B cell (primary cell): Measurements from ENCODE around the gene PLCG2. TPM values are rescaled to one million over a fixed set of nuclear protein-coding genes. Genes with fewer than 3 reads are reported as not detected.

ENCODE experiments used
- ATAC-seq: fragments of 200-7000 bp; cut with Tn5 transposase; one replicate; pipeline ENCODE4 v1.10.0; 2021; ENCODE audit warnings: low read depth, mild to moderate bottlenecking, moderate number of reproducible peaks, moderate library complexity
- CTCF ChIA-PET: fragments of 350-600 bp; sonication (Branson Sonifier 250); formaldehyde crosslinking; loops from one replicate; lab custom pipeline; 2021; ENCODE audit warnings: antibody characterized with exemption, inconsistent platforms; lab: Charles Lee
- POLR2A ChIA-PET: fragments of 350-600 bp; sonication (Branson Sonifier 250); formaldehyde crosslinking; loops from one replicate; lab custom pipeline; 2021; ENCODE audit warnings: antibody characterized with exemption; lab: Charles Lee
- DNase-seq: peaks from one replicate; pipeline ENCODE4 v3.0.0; 2013
- H2AFZ ChIP-seq: 2 replicates; pipeline ENCODE4 v1.6.1; 2012; ENCODE audit warnings: mild to moderate bottlenecking, low read depth, low read length; ENCODE audit not compliant: insufficient read depth, poor library complexity, severe bottlenecking
- H3K27ac ChIP-seq, 2 donors: 1 replicate in 1 of 2; 2 replicates in 1 of 2; pipeline ENCODE4 v1.5.1; 2012 to 2013; ENCODE audit warnings: low read length in 2 of 2, mild to moderate bottlenecking in 2 of 2, moderate library complexity in 1 of 2
- H3K27me3 ChIP-seq, 4 experiments: fragments of 200-600 bp in 1 of 4; sonication (generic) in 1 of 4; replicated peaks in 1 of 4; 1 replicate in 2 of 4; 2 replicates in 2 of 4; pipeline versions ENCODE4 v1.6.1 to v1.7.0; 2013 to 2016; ENCODE audit warnings: low read length in 3 of 4, mild to moderate bottlenecking in 2 of 4, mixed read lengths in 1 of 4, moderate library complexity in 1 of 4; ENCODE audit not compliant: insufficient read depth in 4 of 4, control insufficient read depth in 3 of 4; ENCODE audit errors: control extremely low read depth in 1 of 4
- H3K36me3 ChIP-seq, 2 experiments: replicated peaks in 1 of 2; 1 replicate in 1 of 2; 2 replicates in 1 of 2; pipeline versions ENCODE4 v1.6.1 to v1.7.1; 2013; ENCODE audit warnings: low read length in 1 of 2; ENCODE audit not compliant: insufficient read depth in 2 of 2, control insufficient read depth in 1 of 2; ENCODE audit errors: control extremely low read depth in 1 of 2, extremely low read depth in 1 of 2
- H3K4me1 ChIP-seq, 2 donors: fragments of 200-600 bp in 1 of 2; sonication (generic) in 1 of 2; 1 replicate in 1 of 2; 2 replicates in 1 of 2; pipeline versions ENCODE4 v1.5.1 to v1.6.1; 2013 to 2017; ENCODE audit warnings: low read length in 2 of 2; ENCODE audit not compliant: control insufficient read depth in 2 of 2, insufficient read depth in 2 of 2
- H3K4me2 ChIP-seq: replicated peaks from 2 replicates; pipeline ENCODE3; 2012; ENCODE audit warnings: mild to moderate bottlenecking, low read depth, low read length; ENCODE audit not compliant: poor library complexity, severe bottlenecking
- H3K4me3 ChIP-seq, 5 experiments: fragments of 200-600 bp in 1 of 5; sonication (generic) in 1 of 5; 1 replicate in 3 of 5; 2 replicates in 2 of 5; pipeline versions ENCODE4 v1.5.1 to v1.7.0; 2011 to 2016; ENCODE audit warnings: low read length in 4 of 5, mild to moderate bottlenecking in 4 of 5, low read depth in 2 of 5, control low read depth in 1 of 5, moderate library complexity in 1 of 5; ENCODE audit not compliant: insufficient read depth in 1 of 5; ENCODE audit errors: control extremely low read depth in 1 of 5, extremely low read depth in 1 of 5
- H3K79me2 ChIP-seq: fragments of 200-600 bp; sonication (generic); one replicate; pipeline ENCODE4 v1.6.0; 2016; ENCODE audit warnings: low read length; ENCODE audit not compliant: control insufficient read depth, insufficient read depth
- H3K9ac ChIP-seq: fragments of 200-600 bp; sonication (generic); 2 replicates; pipeline ENCODE4 v1.6.1; 2017; ENCODE audit warnings: mild to moderate bottlenecking, low read length, moderate library complexity
- H3K9me3 ChIP-seq, 3 donors: one replicate each; pipeline versions ENCODE4 v1.6.1 to v1.7.1; 2013; ENCODE audit warnings: low read length in 2 of 3; ENCODE audit not compliant: control insufficient read depth in 2 of 3, insufficient read depth in 1 of 3; ENCODE audit errors: control extremely low read depth in 1 of 3
- H4K20me1 ChIP-seq: 2 replicates; pipeline ENCODE4 v1.6.0; 2012; ENCODE audit warnings: mild to moderate bottlenecking, low read length; ENCODE audit not compliant: insufficient read depth, control insufficient read depth, poor library complexity, severe bottlenecking
- H3K27ac Mint-ChIP-seq: one replicate; pipeline ENCODE4 v1.8.0; 2021; ENCODE audit warnings: mixed read lengths
- H3K27me3 Mint-ChIP-seq: one replicate; pipeline ENCODE4 v1.8.0; 2021; ENCODE audit warnings: mixed read lengths
- H3K4me1 Mint-ChIP-seq: one replicate; pipeline ENCODE4 v1.8.0; 2021; ENCODE audit warnings: mixed read lengths
- H3K4me3 Mint-ChIP-seq: one replicate; pipeline ENCODE4 v1.8.0; 2021; ENCODE audit warnings: mixed read lengths
- H3K9me3 Mint-ChIP-seq: one replicate; pipeline ENCODE4 v1.8.0; 2022; ENCODE audit warnings: mixed read lengths; ENCODE audit not compliant: insufficient read depth
- EZH2 ChIP-seq: IDR thresholded peaks from 2 replicates; pipeline ENCODE4 v1.6.1; 2012; ENCODE audit warnings: borderline replicate concordance, low read depth, mild to moderate bottlenecking, moderate library complexity, low read length; ENCODE audit not compliant: insufficient read depth, poor library complexity, severe bottlenecking
- WGBS: methylation state at CpG from one replicate; pipeline ENCODE4 v1.1.5; 2013; ENCODE audit warnings: missing lambda C conversion rate; ENCODE audit not compliant: insufficient coverage; 5-methylcytosine and 5-hydroxymethylcytosine counted together
- intact Hi-C: fragments of 100-400 bp; cut with micrococcal nuclease; formaldehyde crosslinking; loops from one replicate; pipeline ENCODE4 v1.10.0; 2022
- polyA plus RNA-seq: library from polyadenylated mRNA; depleted of rRNA; stranded (reverse); fragments of >200 nt; gene quantifications from 2 replicates; pipeline ENCODE4 v1.2.3, GENCODE V29; 2012
- total RNA-seq, 2 donors: library from RNA; stranded (reverse); fragments of 120-200 nt in 1 of 2; gene quantifications; 1 replicate in 1 of 2; 2 replicates in 1 of 2; pipeline versions ENCODE4 v1.2.3 to v1.2.4, GENCODE V29; 2013 to 2022
- TF ChIP-seq, protein P1 (sequence below): fragments of 200-600 bp; IDR thresholded peaks from one replicate; pipeline ENCODE4 v1.8.0; 2022; ENCODE audit warnings: antibody characterized with exemption, mild to moderate bottlenecking

PLCG2 gene
- total and polyA plus RNA-seq, 2 donors (not counting 1 experiment from before 2014, with no cell fraction given): 194 to 812 TPM

DNA sequence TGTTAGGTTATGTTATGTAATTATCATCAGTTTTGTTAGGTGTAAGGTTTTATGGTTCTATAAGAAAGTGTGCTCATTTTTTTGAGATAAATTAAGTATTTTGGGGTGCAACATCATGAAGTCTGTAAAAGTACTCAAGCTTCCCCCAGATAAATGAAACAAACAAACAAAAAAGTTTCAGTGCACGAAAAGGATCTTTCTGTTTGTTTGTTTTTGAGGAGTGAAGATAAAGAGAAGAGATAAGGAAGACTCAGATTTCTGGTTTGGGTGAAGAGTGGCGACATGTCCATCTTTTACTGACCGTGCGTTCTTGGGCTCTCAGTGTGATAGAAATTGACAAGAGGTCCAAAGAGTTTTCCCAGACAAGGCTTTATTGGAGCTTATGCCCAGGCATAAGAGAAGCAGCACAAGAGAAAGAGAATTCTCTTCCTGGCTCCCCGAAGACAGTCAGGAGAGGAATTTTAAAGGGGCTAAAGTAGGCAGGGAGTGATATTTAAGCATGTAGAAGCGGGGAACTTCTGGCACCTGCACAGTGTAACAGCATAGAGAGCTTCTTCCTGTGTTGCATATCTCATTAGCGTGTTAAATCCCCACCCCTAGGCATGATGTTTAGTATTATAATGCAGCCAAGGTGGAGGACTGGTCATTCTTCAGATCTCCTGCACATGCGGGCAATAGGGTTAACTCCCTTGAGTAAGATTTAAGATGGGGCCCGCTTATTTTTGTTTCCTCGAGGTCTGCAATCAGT lies 71.3 kb downstream of the PLCG2 start:
- DNase-seq: no peak
- Histone ChIP-seq H4K20me1 (peaks cover 94% of the 10 kb centered on the region), H3K4me3 (no peak overlapping the region), H3K27ac (peak overlapping the region in 1 of 2 donors; percentile 65), H3K4me1 (peaks cover 39 to 73% of the 10 kb centered on the region in 2 donors), H3K4me2 (no peak overlapping the region), H3K36me3 (peaks cover 4 to 63% of the 10 kb centered on the region in 2 experiments), H3K27me3 (no peaks in the 10 kb centered on the region), H3K9ac (no peak overlapping the region), H3K79me2 (peaks cover 100% of the 10 kb centered on the region), H2AFZ (no peak overlapping the region), H3K9me3 (no peaks in the 10 kb centered on the region)
- intact Hi-C loops: no loop called here
- ChIA-PET POLR2A (no interaction called here), CTCF (interaction anchor here (0.7 to 3.8 kb wide), 3 partner anchors 24 to 41 kb away, joined by 3 to 17 read pairs (median 4); no protein-coding TSS in a partner anchor)
- H3K27ac Mint-ChIP-seq: peak overlapping the region; percentile 57
- peaks cover 76% of the 10 kb centered on the region for H3K4me1 Mint-ChIP-seq
- ATAC-seq: no peak
- peak overlapping the region; percentile 12 for H3K4me3 Mint-ChIP-seq
- WGBS: 98% methylated on average over 5 of the region's 10 CpGs
- TF ChIP-seq EZH2: no peak
- TF ChIP-seq, protein P1, sequence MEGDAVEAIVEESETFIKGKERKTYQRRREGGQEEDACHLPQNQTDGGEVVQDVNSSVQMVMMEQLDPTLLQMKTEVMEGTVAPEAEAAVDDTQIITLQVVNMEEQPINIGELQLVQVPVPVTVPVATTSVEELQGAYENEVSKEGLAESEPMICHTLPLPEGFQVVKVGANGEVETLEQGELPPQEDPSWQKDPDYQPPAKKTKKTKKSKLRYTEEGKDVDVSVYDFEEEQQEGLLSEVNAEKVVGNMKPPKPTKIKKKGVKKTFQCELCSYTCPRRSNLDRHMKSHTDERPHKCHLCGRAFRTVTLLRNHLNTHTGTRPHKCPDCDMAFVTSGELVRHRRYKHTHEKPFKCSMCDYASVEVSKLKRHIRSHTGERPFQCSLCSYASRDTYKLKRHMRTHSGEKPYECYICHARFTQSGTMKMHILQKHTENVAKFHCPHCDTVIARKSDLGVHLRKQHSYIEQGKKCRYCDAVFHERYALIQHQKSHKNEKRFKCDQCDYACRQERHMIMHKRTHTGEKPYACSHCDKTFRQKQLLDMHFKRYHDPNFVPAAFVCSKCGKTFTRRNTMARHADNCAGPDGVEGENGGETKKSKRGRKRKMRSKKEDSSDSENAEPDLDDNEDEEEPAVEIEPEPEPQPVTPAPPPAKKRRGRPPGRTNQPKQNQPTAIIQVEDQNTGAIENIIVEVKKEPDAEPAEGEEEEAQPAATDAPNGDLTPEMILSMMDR: no peak
- no peaks in the 10 kb centered on the region for H3K9me3 Mint-ChIP-seq
- no peaks in the 10 kb centered on the region for H3K27me3 Mint-ChIP-seq

DNA sequence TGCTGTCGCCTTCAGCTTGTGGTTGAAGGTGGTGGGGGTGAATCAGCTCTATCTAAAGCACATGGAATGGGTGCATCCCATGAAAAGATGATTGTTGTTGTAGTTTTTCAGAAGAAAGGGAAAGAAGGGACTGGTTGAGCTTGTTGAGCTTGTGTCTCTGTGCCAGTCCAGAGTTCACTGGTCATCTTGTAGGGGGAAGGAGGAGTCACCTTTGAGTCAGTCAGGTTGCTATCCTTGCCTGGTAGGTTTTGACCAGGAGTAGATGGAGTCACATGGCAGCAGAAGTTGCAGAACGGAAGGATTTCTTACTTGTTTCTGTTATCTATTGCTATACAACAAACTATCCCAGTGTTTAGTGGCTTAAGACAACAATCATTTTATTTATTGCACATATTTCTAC lies 73.3 kb downstream of the PLCG2 start:
- 100% methylated on average over 1 of the region's 2 CpGs for WGBS
- peaks cover 100% of the 10 kb centered on the region for H3K79me2 ChIP-seq
- peaks cover 93% of the 10 kb centered on the region for H4K20me1 ChIP-seq
- peak overlapping the region in 1 of 2 donors; percentile 65 for H3K27ac ChIP-seq
- H3K9me3 ChIP-seq: no peaks in the 10 kb centered on the region
- H3K4me1 ChIP-seq: peaks cover 39 to 63% of the 10 kb centered on the region in 2 donors
- intact Hi-C loops: no loop called here
- Mint-ChIP-seq H3K27me3 (no peaks in the 10 kb centered on the region), H3K4me3 (no peak overlapping the region), H3K9me3 (no peaks in the 10 kb centered on the region), H3K4me1 (peaks cover 67% of the 10 kb centered on the region), H3K27ac (peak overlapping the region; percentile 57)
- POLR2A ChIA-PET: interaction anchor here (0.6 kb wide), 1 partner anchor 84 kb away, joined by 3 read pairs; no protein-coding TSS in a partner anchor
- DNase-seq (no peak), ATAC-seq (no peak)
- no peaks in the 10 kb centered on the region for H3K27me3 ChIP-seq
- no peak for TF ChIP-seq EZH2
- TF ChIP-seq, protein P1: no peak
- no peak overlapping the region for H3K4me2 ChIP-seq
- no peak overlapping the region for H3K4me3 ChIP-seq
- H3K9ac ChIP-seq: no peak overlapping the region
- H2AFZ ChIP-seq: no peak overlapping the region
- CTCF ChIA-PET: interaction anchor here (0.9 to 3.8 kb wide), 6 partner anchors 9 to 47 kb away, joined by 3 to 17 read pairs (median 6); no protein-coding TSS in a partner anchor
- peaks cover 14 to 66% of the 10 kb centered on the region in 2 experiments for H3K36me3 ChIP-seq
